IPS-NIHi7 (cell line): ENCODE data around the gene SPON1.
"Not testable (repeated sequence)": the region's sequence is repeated elsewhere in the genome, so short reads cannot be mapped to it uniquely, and the experiment has no call there.

Source experiments
- DNase-seq: peaks from one replicate; pipeline ENCODE4 v3.0.0; 2012; ENCODE audit warnings: mixed read lengths; ENCODE audit errors: extremely low spot score

The SPON1 gene

DNA sequence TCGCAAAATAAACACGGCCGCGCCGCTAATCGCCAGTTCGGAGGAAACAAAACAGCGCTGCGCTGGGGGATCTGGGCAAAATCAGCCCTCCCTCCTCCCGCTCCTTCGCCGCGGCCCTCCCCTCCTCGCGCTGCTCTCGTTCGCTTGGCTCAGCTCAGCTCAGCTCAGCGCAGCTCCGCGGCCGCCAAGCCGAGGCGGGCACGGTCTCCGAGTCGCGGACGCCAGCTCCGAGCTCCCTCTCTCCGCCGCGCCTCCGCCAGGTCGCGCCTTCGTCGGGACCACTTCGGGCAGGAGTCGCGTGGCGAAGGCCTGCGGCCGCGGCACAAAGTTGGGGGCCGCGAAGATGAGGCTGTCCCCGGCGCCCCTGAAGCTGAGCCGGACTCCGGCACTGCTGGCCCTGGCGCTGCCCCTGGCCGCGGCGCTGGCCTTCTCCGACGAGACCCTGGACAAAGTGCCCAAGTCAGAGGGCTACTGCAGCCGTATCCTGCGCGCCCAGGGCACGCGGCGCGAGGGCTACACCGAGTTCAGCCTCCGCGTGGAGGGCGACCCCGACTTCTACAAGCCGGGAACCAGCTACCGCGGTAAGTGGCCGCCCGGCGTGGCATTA lies at the start of gene SPON1:
SPON1 (plus strand) TSS at position 162 of the 607 bp plus-strand sequence; CDS start at position 344, 182 bp downstream.
- peak; percentile 80 for DNase-seq

DNA sequence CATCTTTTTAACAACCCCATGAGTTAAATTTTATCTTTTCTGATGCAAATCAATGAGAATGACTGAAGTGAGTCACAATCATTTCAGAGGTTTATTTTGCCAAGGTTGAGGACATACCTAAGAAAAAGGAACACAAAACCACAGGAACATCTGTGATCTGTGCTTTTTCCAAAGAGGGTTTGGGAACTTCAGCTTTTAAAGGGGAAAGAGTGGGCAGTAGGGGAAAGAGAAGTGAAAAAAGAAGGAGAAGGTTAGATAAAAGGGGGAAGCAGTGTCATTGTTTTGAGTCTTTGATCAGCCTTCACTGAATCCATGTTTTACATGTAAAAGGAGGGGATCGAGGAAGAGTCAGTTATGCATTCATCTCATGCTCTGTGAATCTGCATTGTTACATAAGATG lies 45.3 kb upstream of the SPON1 start:
- DNase-seq, result no peak

DNA sequence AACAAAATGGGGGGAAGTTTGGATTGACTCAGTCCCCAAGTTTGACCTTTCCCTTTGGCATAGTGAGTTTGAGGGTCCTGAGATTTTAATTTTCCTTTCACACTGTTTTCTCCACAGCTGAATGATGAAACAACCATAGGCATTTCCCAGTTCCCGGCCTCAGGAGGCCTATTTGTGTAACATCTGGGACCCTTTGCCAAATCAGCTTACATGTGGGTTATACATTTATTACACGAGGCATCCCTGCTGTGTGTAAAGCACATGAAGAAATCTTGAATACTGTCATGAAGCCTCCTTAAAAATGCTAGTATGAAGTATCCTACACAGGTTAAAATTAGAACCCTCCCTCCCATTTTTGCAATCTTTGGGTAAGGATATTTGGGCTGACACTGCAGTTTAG lies 44.6 kb upstream of the SPON1 start:
- DNase-seq, result no peak

DNA sequence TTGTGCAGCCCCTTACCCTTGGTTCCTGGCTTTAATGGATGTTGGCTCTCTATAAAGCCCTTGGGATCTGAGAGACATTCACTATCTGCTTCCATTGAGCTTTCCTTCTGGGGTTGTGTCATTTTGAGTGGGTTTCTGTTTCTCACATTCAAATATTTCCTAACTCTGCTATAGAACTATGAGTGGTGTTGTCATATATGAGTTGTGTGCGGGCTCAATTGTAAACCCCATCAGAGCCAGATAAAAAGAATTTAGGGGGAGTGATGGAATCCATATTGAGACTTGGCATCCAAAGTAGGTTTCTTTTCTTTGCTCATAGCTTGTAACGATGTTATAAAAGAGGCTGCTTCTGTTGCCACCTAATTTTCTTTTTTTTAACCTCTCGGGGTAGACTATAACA lies 41.8 kb upstream of the SPON1 start:
- DNase-seq, result no peak

DNA sequence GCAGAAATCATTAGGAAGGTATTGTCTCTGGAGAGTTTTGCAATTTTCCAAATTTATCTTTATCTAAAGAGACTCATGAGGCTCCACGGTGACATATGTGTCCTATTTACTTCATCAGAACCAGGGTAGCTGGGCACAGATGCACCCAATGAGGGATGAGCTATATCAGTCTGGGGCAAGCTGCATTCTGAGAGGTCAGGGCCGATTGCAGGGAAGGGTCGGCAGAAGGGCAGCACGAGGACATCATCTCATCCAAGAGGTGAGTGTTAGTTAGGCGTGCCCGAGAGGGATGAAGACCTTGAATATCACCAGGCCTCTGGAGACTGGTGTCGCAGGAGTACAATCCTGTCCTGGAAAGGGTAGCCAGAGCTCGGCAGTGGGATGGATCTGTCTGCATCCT lies 41.0 kb upstream of the SPON1 start:
- no peak for DNase-seq

DNA sequence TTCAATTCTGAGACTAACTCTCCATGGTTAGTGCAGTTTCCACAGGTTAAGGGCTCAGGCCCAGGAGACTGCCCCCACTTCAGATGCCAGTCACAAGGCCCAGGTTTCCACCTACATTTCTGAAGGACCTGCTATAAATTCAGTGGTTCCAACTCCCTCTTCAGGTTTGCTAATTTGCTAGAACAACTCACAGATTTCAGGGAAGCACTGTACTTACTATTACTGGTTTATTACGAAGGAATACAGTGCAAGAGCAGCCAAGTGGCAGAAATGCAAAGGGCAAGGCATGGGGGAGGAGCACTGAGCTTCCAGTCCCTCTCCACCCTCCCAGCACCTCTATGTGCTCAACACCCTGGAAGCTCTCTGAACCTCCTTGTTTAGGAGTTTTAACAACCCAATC lies 39.3 kb upstream of the SPON1 start:
- DNase-seq, result no peak

DNA sequence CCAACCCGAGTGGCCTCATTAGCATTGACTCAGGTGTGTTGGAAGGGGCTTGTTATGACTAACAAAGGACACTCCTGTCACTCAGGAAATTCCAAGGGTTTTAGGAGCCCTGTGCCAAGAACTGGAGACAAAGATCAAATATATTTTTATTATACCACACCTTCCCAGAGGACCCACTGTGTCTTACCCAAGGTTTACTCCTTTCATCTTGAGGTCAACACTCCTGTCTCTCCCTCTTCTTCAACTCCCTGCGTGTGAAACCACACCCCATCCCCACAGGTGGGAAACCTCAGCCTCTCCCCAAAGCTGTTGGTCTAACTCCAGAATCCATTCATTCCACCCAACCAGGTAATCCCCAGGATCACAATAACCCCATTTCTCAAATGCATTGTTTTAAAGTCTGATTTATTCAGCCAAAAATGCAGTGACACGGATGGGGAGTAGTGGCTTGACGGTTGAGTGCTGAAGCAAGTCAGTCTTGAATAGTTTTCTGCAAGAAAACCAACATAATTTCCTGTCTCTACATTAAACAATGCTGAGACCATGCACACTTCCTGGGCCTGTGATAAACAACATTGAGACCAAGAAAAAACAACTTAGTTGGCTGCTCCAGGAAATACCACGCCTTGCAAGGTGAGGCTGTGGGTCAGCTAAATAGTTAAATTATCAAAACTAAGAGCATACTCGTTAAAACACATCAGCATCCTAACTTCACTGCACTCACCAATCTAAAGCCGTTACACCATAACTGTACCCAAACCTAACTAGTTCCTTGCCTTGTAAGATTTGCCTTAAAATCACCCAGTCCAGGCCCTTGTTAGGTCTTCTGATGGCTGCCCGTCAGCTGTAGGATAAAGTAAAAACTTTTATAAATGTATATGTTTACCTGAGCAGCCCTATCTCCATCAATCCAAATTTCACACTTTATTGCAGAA lies 38.5 kb upstream of the SPON1 start:
- DNase-seq, result no peak

DNA sequence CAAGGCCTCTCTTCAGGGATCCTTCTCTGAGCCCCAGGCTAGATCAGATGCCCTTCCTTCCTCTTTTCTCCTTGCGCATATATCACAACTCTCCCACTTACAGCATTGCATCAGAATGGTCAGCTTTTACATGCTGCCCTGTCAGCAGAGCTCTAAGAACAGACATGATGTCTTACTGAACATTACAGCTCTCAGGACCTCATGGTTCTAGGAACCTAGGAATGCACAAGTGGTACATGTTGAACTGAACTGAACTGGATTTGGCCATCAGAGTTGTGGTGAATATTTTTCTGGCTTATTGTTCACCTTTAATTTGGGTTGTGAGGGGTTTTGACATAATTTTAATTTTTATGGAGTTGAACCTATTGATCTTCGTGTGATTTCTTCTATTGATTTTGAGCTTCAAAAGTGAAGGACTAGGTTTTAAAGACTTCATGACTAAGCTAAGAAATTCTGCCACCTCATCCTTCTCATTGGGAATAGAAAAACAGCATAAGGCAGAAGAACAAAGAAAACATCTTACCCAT lies 37.7 kb upstream of the SPON1 start:
- DNase-seq, result no peak

DNA sequence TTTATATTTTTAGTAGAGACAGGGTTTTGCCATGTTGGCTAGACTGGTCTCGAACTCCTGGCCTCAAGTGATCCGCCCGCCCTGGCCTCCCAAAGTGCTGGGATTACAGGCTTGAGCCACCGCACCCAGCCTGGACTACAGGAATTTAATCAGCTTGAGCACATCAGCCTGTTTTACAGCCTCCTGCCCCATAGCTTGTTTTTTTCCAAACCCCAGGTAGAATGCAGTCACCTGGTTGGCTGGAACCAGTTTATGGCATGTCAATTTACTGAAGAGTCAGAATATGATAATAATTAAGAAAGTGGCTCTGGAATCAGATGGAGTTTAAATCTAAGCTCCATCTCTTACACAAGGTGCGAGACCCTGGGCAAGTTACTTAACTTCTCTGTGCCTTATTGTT lies 36.2 kb upstream of the SPON1 start:
- DNase-seq, result not testable (repeated sequence)

DNA sequence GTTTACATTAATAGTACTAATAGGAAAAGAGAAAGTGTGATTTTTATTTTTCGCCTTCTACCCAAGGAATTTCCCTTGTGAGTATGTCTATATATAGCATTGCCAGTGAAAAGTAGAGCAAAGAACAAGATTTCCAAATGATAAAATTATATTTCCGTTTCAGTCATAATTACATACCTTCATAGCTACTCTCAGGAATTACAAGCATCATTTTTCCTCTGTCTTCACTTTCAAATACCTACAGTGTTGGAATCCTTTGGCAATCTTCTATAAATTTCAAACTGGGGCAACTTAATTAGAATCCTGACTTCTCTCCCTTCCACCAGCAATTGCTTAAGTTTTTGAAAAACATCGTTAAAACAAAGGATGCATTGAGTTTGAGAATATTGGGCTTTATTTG lies 35.5 kb upstream of the SPON1 start:
- DNase-seq, result no peak

DNA sequence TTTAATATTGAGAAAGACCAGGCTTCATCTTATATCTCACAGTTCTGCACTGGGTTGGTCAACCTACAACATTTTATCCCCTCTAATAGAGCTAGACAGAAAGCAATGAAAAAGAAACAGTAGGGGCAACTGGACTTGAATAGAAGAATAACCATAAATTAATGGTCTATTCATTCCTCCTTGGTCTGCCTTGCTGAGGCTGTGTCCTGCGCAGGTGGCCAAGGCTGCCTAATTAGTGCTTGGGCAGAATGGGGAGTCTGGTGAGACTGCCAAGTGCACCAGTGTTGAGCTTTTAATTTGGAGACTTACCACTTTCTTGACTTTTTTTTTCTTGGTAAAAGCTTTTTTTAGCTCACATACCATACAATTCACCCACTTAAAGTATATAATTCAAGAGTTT lies 35.0 kb upstream of the SPON1 start:
- no peak for DNase-seq

DNA sequence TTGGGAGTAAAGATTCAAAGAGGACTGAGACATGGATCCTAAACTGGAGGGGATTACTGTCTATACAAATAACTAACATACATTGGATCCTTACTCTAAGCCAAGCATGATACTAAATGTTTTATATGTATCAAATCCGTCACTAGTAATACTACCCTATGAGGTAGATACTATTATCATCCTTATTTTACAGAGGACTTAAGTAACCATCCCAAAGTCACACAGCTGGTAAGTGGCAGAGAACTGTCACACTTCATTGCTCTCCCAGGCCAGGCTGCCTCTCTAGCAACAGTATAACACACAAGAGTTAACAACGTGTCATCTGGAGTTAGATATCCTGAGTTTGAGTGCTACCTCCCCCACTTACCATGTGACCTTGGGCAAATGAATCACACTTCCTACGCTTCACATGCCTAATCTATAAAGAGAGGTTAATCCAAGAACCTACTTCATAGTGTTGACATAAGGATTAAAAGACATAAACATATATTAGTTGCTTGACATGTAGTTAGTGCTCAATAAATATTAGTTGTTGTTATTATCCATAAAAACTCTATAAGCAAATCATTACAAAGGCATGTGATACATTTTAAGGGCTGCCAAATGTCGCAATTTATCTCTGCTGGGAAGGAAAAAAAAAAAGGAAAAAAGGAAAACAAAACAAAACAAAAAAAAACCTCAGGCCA lies 33.8 kb upstream of the SPON1 start:
- no peak for DNase-seq

DNA sequence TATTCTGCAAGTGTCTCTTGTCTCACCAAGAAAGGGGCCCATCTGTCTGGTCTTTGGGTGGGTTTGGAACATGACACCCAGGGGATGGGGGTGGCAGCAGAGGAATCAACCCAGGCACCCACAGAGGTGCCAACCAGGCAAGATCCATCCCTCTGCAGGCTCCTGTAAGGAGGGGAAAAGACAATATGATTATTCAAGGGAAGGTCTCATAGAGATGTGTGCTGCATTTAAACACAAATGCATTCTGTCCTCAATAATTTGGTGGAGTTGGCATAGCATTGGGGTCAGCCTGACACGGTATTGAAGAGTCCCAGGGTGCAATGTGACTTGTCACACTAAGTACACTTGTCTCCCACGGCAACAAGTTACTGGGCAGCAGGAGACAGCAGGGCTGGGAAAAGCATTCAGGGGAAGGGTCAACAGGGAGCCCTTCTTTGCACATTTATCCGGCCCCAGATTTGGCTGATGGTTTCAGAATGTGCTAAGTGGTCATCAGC lies 33.1 kb upstream of the SPON1 start:
- no peak for DNase-seq

DNA sequence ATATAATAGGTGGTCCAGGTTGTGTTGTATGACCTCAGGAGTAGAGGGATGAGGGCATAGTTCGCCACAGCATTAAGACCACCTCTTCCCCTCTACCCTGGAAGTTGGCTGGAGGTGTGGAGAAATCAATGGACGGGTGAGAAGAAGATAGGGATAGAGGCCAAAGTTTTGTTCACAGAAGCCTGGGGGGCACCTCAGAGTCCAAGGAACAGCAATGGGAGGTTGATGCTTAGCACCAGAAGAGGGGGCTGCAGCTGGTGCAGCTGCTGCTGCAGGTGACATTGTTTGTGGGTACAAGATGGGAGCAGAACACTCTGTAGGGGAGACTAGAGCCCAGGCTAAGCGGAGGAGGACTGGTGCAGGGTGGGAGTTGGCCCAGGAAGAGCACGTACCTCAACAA lies 31.2 kb upstream of the SPON1 start:
- no peak for DNase-seq

DNA sequence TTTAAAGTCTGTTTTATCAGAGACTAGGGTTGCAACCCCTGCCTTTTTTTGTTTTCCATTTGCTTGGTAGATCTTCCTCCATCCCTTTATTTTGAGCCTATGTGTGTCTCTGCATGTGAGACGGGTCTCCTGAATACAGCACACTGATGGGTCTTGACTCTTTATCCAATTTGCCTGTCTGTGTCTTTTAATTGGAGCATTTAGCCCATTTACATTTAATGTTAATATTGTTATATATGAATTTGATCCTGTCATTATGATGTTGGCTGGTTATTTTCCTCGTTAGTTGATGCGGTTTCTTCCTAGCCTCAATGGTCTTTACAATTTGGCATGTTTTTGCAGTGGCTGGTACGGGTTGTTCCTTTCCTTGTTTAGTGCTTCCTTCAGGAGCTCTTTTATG lies 25.4 kb upstream of the SPON1 start:
- DNase-seq, result not testable (repeated sequence)

DNA sequence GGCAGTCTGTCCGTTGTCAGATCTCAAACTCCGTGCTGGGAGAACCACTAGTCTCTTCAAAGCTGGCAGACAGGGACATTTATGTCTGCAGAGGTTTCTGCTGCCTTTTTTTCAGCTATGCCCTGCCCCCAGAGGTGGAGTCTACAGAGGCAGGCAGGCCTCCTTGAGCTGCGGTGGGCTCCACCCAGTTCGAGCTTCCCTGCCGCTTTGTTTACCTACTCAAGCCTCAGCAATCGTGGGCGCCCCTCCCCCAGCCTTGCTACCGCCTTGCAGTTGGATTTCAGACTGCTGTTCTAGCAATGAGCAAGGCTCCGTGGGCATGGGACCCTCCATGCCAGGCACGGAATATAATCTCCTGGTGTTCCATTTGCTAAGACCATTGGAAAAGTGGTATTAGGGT lies 23.7 kb upstream of the SPON1 start:
- not testable (repeated sequence) for DNase-seq

DNA sequence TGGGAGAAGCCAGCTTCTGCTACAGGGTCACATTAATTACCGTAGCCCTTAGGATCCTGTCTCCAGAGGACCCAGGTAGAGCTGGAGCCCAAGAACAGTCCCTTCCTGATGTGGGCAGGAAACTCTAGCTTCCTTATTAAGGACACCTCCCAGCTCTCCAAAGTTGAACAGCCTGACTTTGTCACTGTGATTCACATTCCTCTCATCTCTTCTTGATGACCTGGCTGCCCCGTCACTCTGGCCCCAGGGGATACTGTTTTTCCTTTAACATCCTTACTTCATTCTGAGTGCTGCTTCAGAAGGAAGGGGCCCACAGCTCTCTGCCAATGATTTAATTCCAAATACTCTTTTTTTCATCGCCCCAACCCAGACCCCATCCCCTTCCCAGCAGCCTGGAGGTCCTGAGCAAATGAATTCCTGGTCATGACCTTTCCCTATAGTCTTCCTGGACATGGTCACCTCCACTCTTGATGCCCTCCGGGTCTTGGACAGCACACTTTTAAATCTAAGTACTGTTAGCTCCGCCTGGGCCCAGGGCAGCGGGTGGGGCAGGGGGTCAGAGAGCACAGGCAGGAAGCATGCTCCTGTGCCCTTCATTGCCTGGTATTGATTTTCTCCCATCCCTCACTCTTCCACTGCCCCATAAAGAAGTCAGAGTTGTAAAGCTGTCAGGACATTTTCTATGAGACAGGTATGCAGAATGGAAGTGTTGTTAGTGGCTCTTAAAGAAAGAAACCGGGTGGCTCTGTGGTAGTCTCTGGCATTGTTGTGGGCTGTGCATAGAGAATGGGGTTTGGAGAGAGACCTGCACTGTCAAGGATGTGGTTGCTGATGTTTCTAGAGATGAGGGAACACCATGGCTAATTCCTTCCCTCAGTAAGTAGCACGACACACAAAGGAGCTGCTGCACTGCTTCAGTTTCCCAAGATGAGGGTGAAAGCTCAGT lies 22.3 kb upstream of the SPON1 start:
- DNase-seq, result no peak

DNA sequence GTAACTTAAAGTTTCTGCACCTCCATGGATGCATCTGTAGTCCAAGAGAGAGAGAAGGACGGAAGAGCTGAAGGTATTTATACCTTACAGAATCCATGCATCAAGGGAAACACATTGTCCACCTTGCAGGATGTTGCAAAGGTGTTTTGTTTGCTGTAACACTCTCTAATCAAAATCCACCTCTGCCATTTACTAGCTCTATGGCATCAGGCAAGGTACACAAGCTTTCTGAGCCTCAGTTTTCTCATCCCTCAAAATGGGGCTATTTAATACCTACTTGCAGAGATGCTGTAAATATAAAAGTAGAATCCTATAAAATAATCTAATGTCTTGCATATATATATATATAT lies 21.6 kb upstream of the SPON1 start:
- no peak for DNase-seq

DNA sequence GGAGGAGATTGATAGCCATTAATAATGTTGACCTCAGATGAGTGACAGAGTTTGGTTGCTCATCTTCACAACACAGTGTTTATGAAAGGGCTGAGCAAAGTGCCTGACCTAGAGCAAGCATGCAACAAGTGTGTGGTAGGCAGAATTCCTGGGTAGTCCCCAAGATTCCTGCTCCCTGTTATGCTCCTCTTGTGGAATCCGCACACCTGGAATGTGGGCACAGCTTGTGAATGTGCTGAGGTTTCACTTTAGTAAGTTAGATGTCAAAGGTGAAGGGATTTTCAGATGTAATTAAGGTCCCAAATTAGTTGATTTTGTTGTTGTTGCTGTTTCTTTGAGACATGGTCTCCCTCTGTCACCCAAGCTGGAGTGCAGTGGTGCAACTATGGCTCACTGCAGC lies 20.7 kb upstream of the SPON1 start:
- no peak for DNase-seq

DNA sequence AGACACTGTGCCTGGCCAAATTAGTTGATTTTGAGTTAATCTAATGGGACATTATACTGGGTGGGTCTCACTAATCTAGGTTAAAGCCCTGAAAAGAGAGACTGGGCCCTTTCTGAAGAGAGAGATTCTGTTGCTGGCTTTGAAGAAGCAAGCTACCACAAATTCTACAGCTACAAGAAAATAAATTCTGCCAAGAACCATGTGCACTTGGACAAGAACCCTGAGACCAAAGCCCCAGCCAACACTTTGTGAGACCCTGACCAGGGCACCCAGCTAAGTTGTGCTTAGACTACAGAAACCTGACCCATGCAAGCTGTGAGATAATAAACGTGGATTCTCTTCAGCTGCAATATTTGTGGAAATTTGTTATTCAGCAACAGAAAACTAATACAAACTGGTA lies 20.1 kb upstream of the SPON1 start:
- no peak for DNase-seq

DNA sequence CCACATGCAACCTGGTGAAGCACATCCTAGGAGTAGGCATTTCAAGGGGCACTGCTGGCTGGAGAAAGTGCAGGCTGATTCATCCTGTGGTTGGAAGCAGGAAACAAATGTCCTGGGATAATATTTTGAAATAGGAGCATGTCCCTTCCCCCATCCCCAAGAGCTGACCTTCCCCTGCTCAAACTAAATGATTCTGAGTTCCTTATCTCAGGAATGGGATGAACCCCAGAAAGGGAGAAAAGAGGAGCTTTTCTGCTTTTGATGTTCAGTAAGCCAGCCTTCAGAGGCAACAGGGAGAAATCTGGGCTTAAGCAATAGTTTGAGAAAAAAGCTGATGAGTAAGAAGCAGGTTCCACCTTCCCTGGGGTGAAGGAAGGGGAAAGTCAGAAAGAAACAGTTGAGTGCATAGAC lies 19.5 kb upstream of the SPON1 start:
- DNase-seq, result no peak
